ENCODE measurements around the gene STAT3.
"Not testable (repeated sequence)": the region's sequence is repeated elsewhere in the genome, so short reads cannot be mapped to it uniquely, and the experiment has no call there.

Gene STAT3

GRCh38 chr17:42403150-42403549, 14.9 kb upstream of the STAT3 start:
- H3K4me3 ChIP-seq (replicated peaks in 1 of 2; ENCODE audit: low read depth in 2 of 2, low read length in 2 of 2), result no peak overlapping the region
- no peak for DNase-seq (ENCODE audit: low read depth in 2 of 2)
- no peak for TF ChIP-seq CTCF (IDR thresholded peaks at IDR 0.05; ENCODE audit: low read depth, low read length)

DNA sequence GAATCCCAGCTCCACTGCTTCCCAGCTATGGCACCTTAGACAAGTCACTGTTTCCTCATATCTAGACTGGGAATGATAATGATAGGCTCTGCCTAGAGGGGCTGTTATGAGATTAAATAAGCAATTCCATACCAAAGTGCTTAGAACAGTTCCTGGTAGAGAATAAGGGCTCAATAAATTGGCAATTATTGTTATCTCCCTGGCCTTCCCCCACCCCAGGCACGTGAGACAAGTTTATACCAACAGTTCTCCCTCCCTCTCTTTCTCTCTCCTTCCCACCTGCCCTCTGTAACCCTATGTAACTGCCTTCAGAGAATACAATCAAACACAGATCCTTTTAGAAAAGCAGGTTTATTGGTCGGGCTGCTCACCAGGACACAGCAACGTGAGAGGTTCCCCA, 13.9 kb upstream of the STAT3 start:
- TF ChIP-seq CTCF (IDR thresholded peaks at IDR 0.05; ENCODE audit: low read depth, low read length), result no peak
- DNase-seq (ENCODE audit: low read depth in 2 of 2), result no peak
- H3K4me3 ChIP-seq (replicated peaks in 1 of 2; ENCODE audit: low read depth in 2 of 2, low read length in 2 of 2), result no peak overlapping the region

DNA sequence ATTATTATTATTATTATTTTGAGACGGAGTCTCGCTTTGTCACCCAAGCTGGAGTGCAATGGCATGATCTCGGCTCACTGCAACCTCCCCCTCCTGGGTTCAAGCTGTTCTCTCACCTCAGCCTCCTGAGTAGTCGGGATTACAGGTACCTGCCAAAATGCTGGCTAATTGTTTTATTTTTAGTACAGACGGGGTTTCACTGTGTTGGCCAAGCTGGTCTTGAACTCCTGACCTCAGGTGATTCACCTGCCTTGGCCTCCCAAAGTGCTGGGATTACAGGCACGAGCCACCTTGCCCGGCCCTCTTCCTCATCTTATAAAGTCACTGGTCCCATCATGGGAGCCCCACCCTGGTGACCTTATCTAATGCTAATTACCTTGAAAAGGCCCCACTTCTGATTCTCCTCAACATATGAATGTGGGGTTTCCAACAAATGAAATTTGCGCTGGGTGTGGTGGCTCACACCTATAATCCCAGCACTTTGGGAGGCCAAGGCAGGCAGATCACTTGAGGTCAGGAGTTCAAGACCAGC, 12.7 kb upstream of the STAT3 start:
- DNase-seq (ENCODE audit: low read depth in 2 of 2); H3K4me3 ChIP-seq (replicated peaks in 1 of 2; ENCODE audit: low read depth in 2 of 2, low read length in 2 of 2): not testable (repeated sequence)

GRCh38 chr17:42399948-42400843, 12.0 kb upstream of the STAT3 start:
- no peak overlapping the region for H3K4me3 ChIP-seq (replicated peaks in 1 of 2; ENCODE audit: low read depth in 2 of 2, low read length in 2 of 2)
- no peak for DNase-seq (ENCODE audit: low read depth in 2 of 2)

DNA sequence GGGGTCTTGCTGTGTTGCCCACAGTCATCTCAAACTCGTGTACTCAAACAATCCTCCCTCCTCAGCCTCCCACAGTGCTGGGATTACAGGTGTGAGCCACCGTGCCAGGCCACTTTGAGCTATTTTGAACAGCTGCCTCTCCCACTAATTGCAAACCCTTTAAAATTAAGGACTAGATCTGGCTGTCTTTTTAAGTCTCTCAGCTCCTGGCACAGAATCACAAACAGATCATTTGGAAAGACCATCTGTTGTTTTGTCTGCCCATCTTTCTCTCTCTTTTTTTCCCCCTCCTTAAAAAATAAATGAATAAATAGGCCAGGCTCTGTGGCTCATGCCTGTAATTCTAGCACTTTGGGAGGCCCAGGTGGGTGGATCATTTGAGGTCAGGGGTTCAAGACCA, 10.9 kb upstream of the STAT3 start:
- DNase-seq (ENCODE audit: low read depth in 2 of 2), result no peak
- TF ChIP-seq CTCF (IDR thresholded peaks at IDR 0.05; ENCODE audit: low read depth, low read length), result no peak
- no peak overlapping the region for H3K4me3 ChIP-seq (replicated peaks in 1 of 2; ENCODE audit: low read depth in 2 of 2, low read length in 2 of 2)

More at GRCh38 chr17:42399948-42400843, 12.0 kb upstream of the STAT3 start:
- no peak for TF ChIP-seq CTCF (IDR thresholded peaks at IDR 0.05; ENCODE audit: low read depth, low read length)

DNA sequence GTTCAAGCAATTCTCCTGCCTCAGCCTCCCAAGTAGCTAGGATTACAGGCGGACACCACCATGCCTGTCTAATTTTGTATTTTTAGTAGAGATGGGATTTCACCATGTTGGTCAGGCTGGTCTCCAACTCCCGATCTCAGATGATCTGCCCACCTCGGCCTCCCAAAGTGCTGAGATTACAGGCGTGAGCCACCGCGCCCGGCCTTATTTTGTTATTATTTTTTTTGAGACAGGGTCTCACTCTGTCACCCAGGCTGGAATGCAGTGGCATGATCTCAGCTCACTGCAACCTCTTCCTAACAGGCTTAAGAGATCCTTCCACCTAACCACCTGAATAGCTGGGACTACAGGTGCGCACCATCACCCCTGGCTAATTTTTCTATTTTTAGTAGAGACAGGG, 7.4 kb upstream of the STAT3 start:
- DNase-seq (ENCODE audit: low read depth in 2 of 2), result not testable (repeated sequence)

GRCh38 chr17:42394838-42395237, 6.6 kb upstream of the STAT3 start:
- no peak for DNase-seq (ENCODE audit: low read depth in 2 of 2)
- H3K4me3 ChIP-seq (replicated peaks in 1 of 2; ENCODE audit: low read depth in 2 of 2, low read length in 2 of 2), result no peak overlapping the region
- TF ChIP-seq CTCF (IDR thresholded peaks at IDR 0.05; ENCODE audit: low read depth, low read length), result no peak

More for the DNA sequence above, 7.4 kb upstream of the STAT3 start:
- H3K4me3 ChIP-seq (replicated peaks in 1 of 2; ENCODE audit: low read depth in 2 of 2, low read length in 2 of 2), result not testable (repeated sequence)

Measured in cardiac fibroblast (primary cell).